ENCODE data around the gene ZMYND15.

The ZMYND15 gene

DNA sequence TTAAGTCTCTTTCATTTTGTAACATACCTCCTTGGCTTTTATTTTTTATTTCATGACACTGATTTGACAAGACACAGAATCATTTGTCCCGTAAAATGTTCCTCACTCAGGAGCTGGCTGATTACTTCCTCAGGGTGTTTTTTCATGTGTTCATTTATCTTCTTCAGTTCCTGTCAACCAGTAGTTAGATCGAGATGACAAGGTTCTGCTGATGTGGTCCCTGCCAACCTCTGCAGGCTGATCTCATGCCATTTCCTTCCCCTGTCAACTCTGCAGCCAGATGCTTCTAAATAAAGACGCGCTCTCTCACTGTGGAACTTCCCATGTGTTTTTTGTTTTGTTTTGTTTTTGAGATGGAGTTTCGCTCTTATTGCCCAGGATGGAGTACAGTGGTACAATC lies 8.2 kb downstream of the ZMYND15 start:
- Histone ChIP-seq H3K4me3 (ENCODE audit: insufficient read depth in 1 of 2, low read depth in 1 of 2, low read length in 2 of 2) (no peak overlapping the region), H2BK12ac (ENCODE audit: low read length in 2 of 2) (no peak overlapping the region), H2BK5ac (ENCODE audit: low read depth, low read length, poor library complexity, severe bottlenecking) (no peak overlapping the region), H3K9me3 (ENCODE audit: control insufficient read depth, low read length) (no peaks in the 10 kb centered on the region), H4K8ac (ENCODE audit: low read length) (no peak overlapping the region), H2AFZ (ENCODE audit: low read depth, low read length) (no peak overlapping the region), H3K27ac (ENCODE audit: low read length, poor library complexity, severe bottlenecking) (no peak overlapping the region), H3K9ac (ENCODE audit: low read length) (no peak overlapping the region), H3K4ac (ENCODE audit: low read depth in 1 of 2, low read length in 2 of 2) (no peak overlapping the region), H3K18ac (ENCODE audit: low read depth in 1 of 2, low read length in 2 of 2) (no peak overlapping the region), H3K36me3 (ENCODE audit: control insufficient read depth in 1 of 2, insufficient read depth in 2 of 2, low read depth in 1 of 2, low read length in 2 of 2) (no peaks in the 10 kb centered on the region), H3K4me1 (ENCODE audit: control insufficient read depth, insufficient read depth, low read depth, low read length) (peaks cover 7% of the 10 kb centered on the region), H3K79me1 (replicated peaks; ENCODE audit: low read length, poor library complexity, severe bottlenecking) (no peaks in the 10 kb centered on the region), H2BK120ac (ENCODE audit: low read depth, low read length) (no peak overlapping the region), H2AK5ac (ENCODE audit: low read length, severe bottlenecking) (no peak overlapping the region), H2BK15ac (ENCODE audit: low read depth, poor library complexity, severe bottlenecking) (no peak overlapping the region), H3K4me2 (ENCODE audit: low read length, poor library complexity, severe bottlenecking) (no peak overlapping the region), H3K27me3 (ENCODE audit: control insufficient read depth in 1 of 2, insufficient read depth in 1 of 2, low read length in 2 of 2) (peaks cover 51 to 76% of the 10 kb centered on the region in 2 experiments), H3K23ac (ENCODE audit: low read length in 2 of 2) (no peak overlapping the region), H4K91ac (ENCODE audit: low read length) (no peak overlapping the region), H3K14ac (ENCODE audit: low read length in 2 of 2) (no peak overlapping the region)
- 78% methylated on average over 5 of the region's 5 CpGs for WGBS
- no peak for DNase-seq

DNA sequence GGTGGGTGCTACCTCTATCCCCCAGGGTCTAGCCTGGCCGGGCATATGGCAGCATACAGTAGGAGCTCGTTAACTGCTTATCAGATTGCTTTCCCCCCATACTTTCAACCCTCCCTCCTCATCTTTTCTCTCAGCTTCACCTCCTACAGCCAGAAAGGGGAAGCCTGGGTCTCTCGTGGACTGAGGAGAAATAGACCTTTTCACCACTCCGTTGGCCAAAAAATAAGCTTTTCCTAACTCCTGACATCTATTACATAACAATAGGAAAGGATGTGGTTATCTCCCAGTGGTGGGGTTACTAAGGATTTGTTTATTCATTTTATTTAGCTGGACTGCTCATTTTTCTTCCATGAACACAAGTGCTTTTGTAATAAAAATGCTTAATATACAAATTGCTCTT lies 9.1 kb downstream of the ZMYND15 start:
- Histone ChIP-seq H4K8ac (ENCODE audit: low read length) (no peak overlapping the region), H3K27ac (ENCODE audit: low read length, poor library complexity, severe bottlenecking) (no peak overlapping the region), H3K9me3 (ENCODE audit: control insufficient read depth, low read length) (no peaks in the 10 kb centered on the region), H3K4me2 (ENCODE audit: low read length, poor library complexity, severe bottlenecking) (no peak overlapping the region), H3K9ac (ENCODE audit: low read length) (no peak overlapping the region), H3K18ac (ENCODE audit: low read depth in 1 of 2, low read length in 2 of 2) (no peak overlapping the region), H3K4ac (ENCODE audit: low read depth in 1 of 2, low read length in 2 of 2) (no peak overlapping the region), H2BK120ac (ENCODE audit: low read depth, low read length) (no peak overlapping the region), H4K91ac (ENCODE audit: low read length) (no peak overlapping the region), H3K23ac (ENCODE audit: low read length in 2 of 2) (no peak overlapping the region), H3K4me1 (ENCODE audit: control insufficient read depth, insufficient read depth, low read depth, low read length) (peaks cover 7% of the 10 kb centered on the region), H2BK12ac (ENCODE audit: low read length in 2 of 2) (no peak overlapping the region), H3K36me3 (ENCODE audit: control insufficient read depth in 1 of 2, insufficient read depth in 2 of 2, low read depth in 1 of 2, low read length in 2 of 2) (no peaks in the 10 kb centered on the region), H2BK5ac (ENCODE audit: low read depth, low read length, poor library complexity, severe bottlenecking) (no peak overlapping the region), H2BK15ac (ENCODE audit: low read depth, poor library complexity, severe bottlenecking) (no peak overlapping the region), H3K14ac (ENCODE audit: low read length in 2 of 2) (no peak overlapping the region), H2AK5ac (ENCODE audit: low read length, severe bottlenecking) (no peak overlapping the region), H3K27me3 (ENCODE audit: control insufficient read depth in 1 of 2, insufficient read depth in 1 of 2, low read length in 2 of 2) (peaks cover 48 to 75% of the 10 kb centered on the region in 2 experiments), H2AFZ (ENCODE audit: low read depth, low read length) (no peak overlapping the region), H3K4me3 (ENCODE audit: insufficient read depth in 1 of 2, low read depth in 1 of 2, low read length in 2 of 2) (no peak overlapping the region), H3K79me1 (replicated peaks; ENCODE audit: low read length, poor library complexity, severe bottlenecking) (no peaks in the 10 kb centered on the region)
- DNase-seq, result no peak
- WGBS, result 88% methylated on average over 3 of the region's 4 CpGs

DNA sequence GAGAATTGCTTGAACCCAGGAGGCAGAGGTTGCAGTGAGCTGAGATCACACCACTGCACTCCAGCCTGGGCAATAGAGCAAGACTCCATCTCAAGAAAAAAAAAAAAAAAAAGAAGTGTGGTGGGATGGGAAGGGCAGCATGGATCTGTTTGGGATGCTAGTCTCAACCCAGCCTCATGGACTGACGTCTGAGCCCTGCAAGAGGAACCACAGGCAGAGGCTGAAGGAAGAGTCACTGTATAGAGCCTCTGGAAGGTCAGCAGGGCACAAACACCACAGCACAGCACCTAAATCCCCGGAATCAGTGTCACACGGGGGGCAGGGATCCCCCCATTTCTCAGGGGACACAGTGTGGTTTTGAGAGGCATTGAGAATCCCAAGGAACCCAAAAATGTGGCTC lies 11.0 kb downstream of the ZMYND15 start:
- Histone ChIP-seq H3K9me3 (ENCODE audit: control insufficient read depth, low read length) (no peaks in the 10 kb centered on the region), H3K18ac (ENCODE audit: low read depth in 1 of 2, low read length in 2 of 2) (no peak overlapping the region), H2AFZ (ENCODE audit: low read depth, low read length) (no peak overlapping the region), H4K8ac (ENCODE audit: low read length) (no peak overlapping the region), H3K4me3 (ENCODE audit: insufficient read depth in 1 of 2, low read depth in 1 of 2, low read length in 2 of 2) (no peak overlapping the region), H2BK12ac (ENCODE audit: low read length in 2 of 2) (no peak overlapping the region), H3K36me3 (ENCODE audit: control insufficient read depth in 1 of 2, insufficient read depth in 2 of 2, low read depth in 1 of 2, low read length in 2 of 2) (no peaks in the 10 kb centered on the region), H3K14ac (ENCODE audit: low read length in 2 of 2) (no peak overlapping the region), H3K23ac (ENCODE audit: low read length in 2 of 2) (no peak overlapping the region), H3K4me2 (ENCODE audit: low read length, poor library complexity, severe bottlenecking) (no peak overlapping the region), H3K4me1 (ENCODE audit: control insufficient read depth, insufficient read depth, low read depth, low read length) (peaks cover under 1% of the 10 kb centered on the region), H2AK5ac (ENCODE audit: low read length, severe bottlenecking) (no peak overlapping the region), H2BK120ac (ENCODE audit: low read depth, low read length) (no peak overlapping the region), H2BK5ac (ENCODE audit: low read depth, low read length, poor library complexity, severe bottlenecking) (no peak overlapping the region), H3K27ac (ENCODE audit: low read length, poor library complexity, severe bottlenecking) (no peak overlapping the region), H3K27me3 (ENCODE audit: control insufficient read depth in 1 of 2, insufficient read depth in 1 of 2, low read length in 2 of 2) (peaks cover 39 to 73% of the 10 kb centered on the region in 2 experiments), H4K91ac (ENCODE audit: low read length) (no peak overlapping the region), H3K4ac (ENCODE audit: low read depth in 1 of 2, low read length in 2 of 2) (no peak overlapping the region), H2BK15ac (ENCODE audit: low read depth, poor library complexity, severe bottlenecking) (no peak overlapping the region), H3K79me1 (replicated peaks; ENCODE audit: low read length, poor library complexity, severe bottlenecking) (no peaks in the 10 kb centered on the region), H3K9ac (ENCODE audit: low read length) (no peak overlapping the region)
- WGBS, result 55% methylated on average over 3 of the region's 3 CpGs
- no peak for DNase-seq

DNA sequence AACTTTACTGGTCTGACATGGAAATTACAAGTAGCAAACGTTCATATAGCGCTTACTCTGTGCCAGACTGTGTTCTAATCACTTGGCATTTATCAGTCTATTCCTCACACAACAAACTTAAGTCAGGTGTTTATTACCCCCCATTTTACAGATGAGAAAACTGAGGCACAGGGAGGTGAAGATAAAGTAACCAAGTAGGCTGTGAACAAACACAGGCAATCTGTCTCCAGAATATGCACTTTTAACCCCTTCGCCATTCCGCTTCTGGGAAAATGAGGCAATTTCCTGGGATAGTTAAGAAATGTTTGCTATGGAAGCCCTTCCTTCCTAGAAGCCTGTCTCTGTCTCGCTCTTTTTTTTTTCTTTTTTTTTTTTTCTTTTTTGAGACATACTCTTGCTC lies 12.3 kb downstream of the ZMYND15 start:
- 87% methylated on average over 4 of the region's 5 CpGs for WGBS

More for the DNA sequence above, 12.3 kb downstream of the ZMYND15 start:
- no peak overlapping the region for H3K4me2 ChIP-seq (ENCODE audit: low read length, poor library complexity, severe bottlenecking)
- H3K18ac ChIP-seq (ENCODE audit: low read depth in 1 of 2, low read length in 2 of 2), result no peak overlapping the region
- H3K79me1 ChIP-seq (replicated peaks; ENCODE audit: low read length, poor library complexity, severe bottlenecking), result no peaks in the 10 kb centered on the region
- H4K8ac ChIP-seq (ENCODE audit: low read length), result no peak overlapping the region
- H3K23ac ChIP-seq (ENCODE audit: low read length in 2 of 2), result no peak overlapping the region
- H3K14ac ChIP-seq (ENCODE audit: low read length in 2 of 2), result no peak overlapping the region
- no peaks in the 10 kb centered on the region for H3K36me3 ChIP-seq (ENCODE audit: control insufficient read depth in 1 of 2, insufficient read depth in 2 of 2, low read depth in 1 of 2, low read length in 2 of 2)
- no peak overlapping the region for H2BK120ac ChIP-seq (ENCODE audit: low read depth, low read length)
- H2BK12ac ChIP-seq (ENCODE audit: low read length in 2 of 2), result no peak overlapping the region
- no peak overlapping the region for H2BK5ac ChIP-seq (ENCODE audit: low read depth, low read length, poor library complexity, severe bottlenecking)
- no peaks in the 10 kb centered on the region for H3K9me3 ChIP-seq (ENCODE audit: control insufficient read depth, low read length)
- no peak overlapping the region for H3K4me3 ChIP-seq (ENCODE audit: insufficient read depth in 1 of 2, low read depth in 1 of 2, low read length in 2 of 2)
- no peak overlapping the region for H2BK15ac ChIP-seq (ENCODE audit: low read depth, poor library complexity, severe bottlenecking)
- H3K9ac ChIP-seq (ENCODE audit: low read length), result no peak overlapping the region
- no peaks in the 10 kb centered on the region for H3K4me1 ChIP-seq (ENCODE audit: control insufficient read depth, insufficient read depth, low read depth, low read length)
- H3K27ac ChIP-seq (ENCODE audit: low read length, poor library complexity, severe bottlenecking), result no peak overlapping the region
- H2AK5ac ChIP-seq (ENCODE audit: low read length, severe bottlenecking), result no peak overlapping the region
- no peak overlapping the region for H4K91ac ChIP-seq (ENCODE audit: low read length)
- DNase-seq, result peak; percentile 41
- no peak overlapping the region for H2AFZ ChIP-seq (ENCODE audit: low read depth, low read length)
- H3K4ac ChIP-seq (ENCODE audit: low read depth in 1 of 2, low read length in 2 of 2), result no peak overlapping the region
- H3K27me3 ChIP-seq (ENCODE audit: control insufficient read depth in 1 of 2, insufficient read depth in 1 of 2, low read length in 2 of 2), result peaks cover 27 to 72% of the 10 kb centered on the region in 2 experiments
